ENCODE results near the gene CTSV.
"Not testable (repeated sequence)": the region's sequence is repeated elsewhere in the genome, so short reads cannot be mapped to it uniquely, and the experiment has no call there.

The CTSV gene

DNA sequence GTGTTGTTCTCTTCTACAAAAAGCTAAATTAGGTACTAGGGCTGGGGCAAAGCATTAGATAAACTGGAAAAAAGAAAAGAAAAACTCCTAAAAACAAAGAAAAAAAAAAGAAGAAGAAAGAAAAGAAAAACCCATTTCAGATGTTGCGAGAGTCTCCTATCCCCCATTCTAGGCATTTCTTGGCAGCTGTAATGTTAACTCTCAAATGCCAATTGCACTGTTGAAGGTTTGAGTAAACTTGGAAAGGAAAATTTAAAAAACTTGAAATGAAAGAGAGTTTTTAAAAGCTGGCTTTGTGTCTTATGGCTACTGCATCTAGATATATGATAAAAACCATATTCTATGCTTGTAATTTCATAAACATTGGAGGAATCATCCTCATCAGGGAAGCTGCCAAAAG lies 34.6 kb upstream of the CTSV start:
- TF ChIP-seq, protein P1, sequence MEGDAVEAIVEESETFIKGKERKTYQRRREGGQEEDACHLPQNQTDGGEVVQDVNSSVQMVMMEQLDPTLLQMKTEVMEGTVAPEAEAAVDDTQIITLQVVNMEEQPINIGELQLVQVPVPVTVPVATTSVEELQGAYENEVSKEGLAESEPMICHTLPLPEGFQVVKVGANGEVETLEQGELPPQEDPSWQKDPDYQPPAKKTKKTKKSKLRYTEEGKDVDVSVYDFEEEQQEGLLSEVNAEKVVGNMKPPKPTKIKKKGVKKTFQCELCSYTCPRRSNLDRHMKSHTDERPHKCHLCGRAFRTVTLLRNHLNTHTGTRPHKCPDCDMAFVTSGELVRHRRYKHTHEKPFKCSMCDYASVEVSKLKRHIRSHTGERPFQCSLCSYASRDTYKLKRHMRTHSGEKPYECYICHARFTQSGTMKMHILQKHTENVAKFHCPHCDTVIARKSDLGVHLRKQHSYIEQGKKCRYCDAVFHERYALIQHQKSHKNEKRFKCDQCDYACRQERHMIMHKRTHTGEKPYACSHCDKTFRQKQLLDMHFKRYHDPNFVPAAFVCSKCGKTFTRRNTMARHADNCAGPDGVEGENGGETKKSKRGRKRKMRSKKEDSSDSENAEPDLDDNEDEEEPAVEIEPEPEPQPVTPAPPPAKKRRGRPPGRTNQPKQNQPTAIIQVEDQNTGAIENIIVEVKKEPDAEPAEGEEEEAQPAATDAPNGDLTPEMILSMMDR (IDR thresholded peaks at IDR 0.05; ENCODE audit: low read depth, low read length) = no peak

DNA sequence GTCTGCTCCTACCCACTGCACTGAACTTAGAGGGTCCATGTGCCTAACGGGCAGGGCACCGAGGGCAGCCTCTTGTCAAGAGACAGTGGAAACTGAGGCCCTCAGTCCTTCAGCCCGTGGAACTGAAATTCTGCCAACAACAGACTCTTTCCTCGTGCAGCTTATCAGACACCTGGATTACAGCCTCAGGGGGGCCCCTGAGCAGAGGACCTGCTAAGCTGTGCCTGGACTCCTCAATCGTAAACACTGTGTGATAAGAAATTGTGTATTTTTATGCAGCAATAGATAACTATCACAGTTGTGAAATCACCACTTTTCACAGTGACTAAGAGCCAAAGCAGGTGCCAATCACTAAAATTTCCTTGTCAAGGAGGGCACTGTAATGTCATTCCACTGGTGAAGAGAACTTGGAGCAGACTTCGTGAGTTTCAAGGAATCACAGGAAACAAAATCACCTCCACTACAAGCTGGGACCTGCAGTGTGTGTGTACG lies 33.4 kb upstream of the CTSV start:
- no peak for DNase-seq (ENCODE audit: extremely low read depth, low read depth)
- TF ChIP-seq, protein P1 (IDR thresholded peaks at IDR 0.05; ENCODE audit: low read depth, low read length) = no peak

More for the DNA sequence above, 34.6 kb upstream of the CTSV start:
- DNase-seq (ENCODE audit: extremely low read depth, low read depth) = no peak

DNA sequence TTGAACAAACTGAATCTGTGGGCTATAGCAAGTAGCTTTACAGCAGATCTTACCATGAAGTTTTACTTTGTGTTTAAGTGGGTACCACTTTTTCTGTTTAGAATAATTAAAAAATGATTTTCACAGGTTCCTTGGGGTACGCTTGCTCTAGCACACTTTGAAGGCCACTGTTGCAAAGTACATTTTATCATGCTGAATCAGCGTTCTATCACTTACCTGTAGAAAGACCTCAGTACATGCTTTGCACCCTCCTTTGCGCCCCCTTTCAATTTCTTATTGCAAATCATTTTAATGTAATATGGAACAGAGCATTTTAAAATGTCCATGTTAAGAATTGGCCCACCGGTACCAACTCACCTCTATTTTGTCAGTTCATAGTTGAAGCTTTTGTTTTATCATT lies 31.4 kb upstream of the CTSV start:
- DNase-seq (ENCODE audit: extremely low read depth, low read depth) = not testable (repeated sequence)

GRCh38 chr9:97067490-97067889 lies 28.5 kb upstream of the CTSV start:
- TF ChIP-seq, protein P1 (IDR thresholded peaks at IDR 0.05; ENCODE audit: low read depth, low read length) = no peak

DNA sequence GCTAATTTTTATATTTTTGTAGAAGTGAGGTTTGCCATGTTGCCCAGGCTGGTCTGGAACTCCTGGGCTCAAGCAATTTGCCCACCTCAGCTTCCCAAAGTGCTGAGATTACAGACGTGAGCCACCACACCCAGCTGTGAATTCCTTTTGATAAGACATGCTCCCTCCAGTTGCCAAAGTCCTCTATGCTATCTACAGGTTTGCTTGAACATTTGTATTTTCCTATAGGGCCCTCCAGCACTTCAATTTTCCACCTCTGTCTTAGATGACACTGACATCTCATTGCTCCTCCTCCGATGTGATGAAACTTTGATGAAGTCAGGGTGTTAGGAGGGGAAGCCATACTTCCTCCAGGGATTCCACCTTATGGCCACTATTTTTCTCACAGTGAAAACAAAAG lies 25.2 kb upstream of the CTSV start:
- no peak for DNase-seq (ENCODE audit: extremely low read depth, low read depth)
- TF ChIP-seq, protein P1 (IDR thresholded peaks at IDR 0.05; ENCODE audit: low read depth, low read length) = no peak

More at GRCh38 chr9:97067490-97067889, 28.5 kb upstream of the CTSV start:
- no peak for DNase-seq (ENCODE audit: extremely low read depth, low read depth)

GRCh38 chr9:97060796-97061195 lies 21.9 kb upstream of the CTSV start:
- TF ChIP-seq, protein P1 (IDR thresholded peaks at IDR 0.05; ENCODE audit: low read depth, low read length) = no peak
- DNase-seq (ENCODE audit: extremely low read depth, low read depth) = no peak

GRCh38 chr9:97059626-97060025 lies 20.7 kb upstream of the CTSV start:
- no peak for DNase-seq (ENCODE audit: extremely low read depth, low read depth)
- TF ChIP-seq, protein P1 (IDR thresholded peaks at IDR 0.05; ENCODE audit: low read depth, low read length) = no peak

GRCh38 chr9:97057651-97058050 lies 18.7 kb upstream of the CTSV start:
- no peak for DNase-seq (ENCODE audit: extremely low read depth, low read depth)
- TF ChIP-seq, protein P1 (IDR thresholded peaks at IDR 0.05; ENCODE audit: low read depth, low read length) = no peak

DNA sequence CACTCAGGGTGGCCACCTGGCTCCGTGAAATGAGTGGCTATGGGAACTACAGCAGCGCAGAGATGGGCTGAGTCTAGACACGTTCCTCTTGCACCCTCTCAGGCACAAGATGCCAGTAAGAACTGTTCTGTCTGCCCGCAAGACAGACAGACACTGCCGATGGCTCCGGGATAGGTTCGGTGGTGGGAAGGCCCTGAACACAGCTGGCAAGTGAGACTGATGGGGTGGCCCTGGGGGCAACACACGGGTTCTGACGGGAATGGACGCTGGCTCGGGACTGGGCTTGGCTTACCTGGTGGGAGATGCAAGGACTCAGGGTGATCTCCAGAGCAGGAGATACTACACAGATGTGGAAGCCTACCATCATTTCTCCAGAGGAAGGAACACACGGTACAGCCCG lies 16.9 kb upstream of the CTSV start:
- not testable (repeated sequence) for DNase-seq (ENCODE audit: extremely low read depth, low read depth)
